A549 (cell line): Measurements from ENCODE around the gene TREML2. TPM values are rescaled to one million over a fixed set of nuclear protein-coding genes. Genes with fewer than 3 reads are reported as not detected.

Source experiments
- ATAC-seq, 2 experiments: fragments of 200-7000 bp in 1 of 2; fragments of >200 bp in 1 of 2; cut with Nextera tagmentation in 1 of 2; cut with Tn5 transposase in 1 of 2; 3 replicates each; pipeline versions ENCODE4 v1.8.0 to v1.9.1; 2018 to 2020; ENCODE audit warnings: mild to moderate bottlenecking in 1 of 2, moderate library complexity in 1 of 2
- CTCF ChIA-PET: fragments of 300-600 bp; sonication (Branson Sonifier 250); formaldehyde crosslinking; extraction: SDS; loops from one replicate; lab custom pipeline; 2021; ENCODE audit warnings: antibody characterized with exemption, inconsistent platforms; lab: Yijun Ruan, JAX
- POLR2A ChIA-PET: fragments of 350-600 bp; formaldehyde crosslinking; extraction: SDS; loops from one replicate; lab custom pipeline; 2021; ENCODE audit warnings: antibody characterized with exemption, inconsistent platforms; lab: Yijun Ruan, JAX
- DNase-seq, 2 experiments: peaks; one replicate each; pipeline versions ENCODE4 v3.0.0 to v3.0.0-alpha.2; 2011 to 2016; ENCODE audit warnings: low read depth in 1 of 2, low spot score in 1 of 2
- FAIRE-seq: peaks from 2 replicates; lab custom pipeline; 2011; peaks lifted over from hg19 to GRCh38; lab: Jason Lieb, UNC
- H3K27ac ChIP-seq, 2 experiments: fragments of >200 bp; sonication (Bioruptor Twin); formaldehyde crosslinking; 3 replicates each; pipeline ENCODE4 v1.5.1; 2016 to 2017
- H3K4me1 ChIP-seq: fragments of >200 bp; sonication (Bioruptor Twin); formaldehyde crosslinking; 3 replicates; pipeline ENCODE4 v1.6.1; 2016
- H3K4me2 ChIP-seq: fragments of >200 bp; sonication (Bioruptor Twin); formaldehyde crosslinking; 3 replicates; pipeline ENCODE4 v1.6.1; 2016
- H3K4me3 ChIP-seq: fragments of >200 bp; sonication (Bioruptor Twin); formaldehyde crosslinking; 3 replicates; pipeline ENCODE4 v1.5.1; 2016
- H3K9me3 ChIP-seq: fragments of >200 bp; sonication (Bioruptor Twin); formaldehyde crosslinking; 3 replicates; pipeline ENCODE4 v1.6.1; 2016
- ATOH8 ChIP-seq: fragments of 250-450 bp; sonication (Bioruptor Pico); IDR thresholded peaks from 2 replicates; pipeline ENCODE4 v1.5.0; 2020; ENCODE audit warnings: low read depth, mild to moderate bottlenecking, moderate library complexity
- CBX8 ChIP-seq: fragments of 200-600 bp; sonication (generic); IDR thresholded peaks from 2 replicates; pipeline ENCODE4 v1.6.1; 2016
- CEBPB ChIP-seq, 2 experiments: fragments of >200 bp in 1 of 2; sonication (Bioruptor Twin) in 1 of 2; formaldehyde crosslinking in 1 of 2; IDR thresholded peaks; 2 replicates each; pipeline ENCODE4 v1.6.1; 2012 to 2016
- CHD2 ChIP-seq: fragments of 150-350 bp; IDR thresholded peaks from 2 replicates; pipeline ENCODE4 v1.6.1; 2014; ENCODE audit warnings: low read length; ENCODE audit not compliant: partially characterized antibody
- EHMT2 ChIP-seq: fragments of 200-600 bp; sonication (generic); IDR thresholded peaks from 2 replicates; pipeline ENCODE4 v1.6.1; 2016; ENCODE audit warnings: antibody characterized with exemption, low read depth, mild to moderate bottlenecking, moderate library complexity
- EP300 ChIP-seq, 2 experiments: fragments of >200 bp; sonication (Bioruptor Twin); formaldehyde crosslinking; IDR thresholded peaks; 2 replicates in 1 of 2; 3 replicates in 1 of 2; pipeline ENCODE4 v1.6.1; 2016 to 2017
- ESRRA ChIP-seq: fragments of 150-350 bp; IDR thresholded peaks from 2 replicates; pipeline ENCODE4 v1.6.1; 2014; ENCODE audit warnings: mild to moderate bottlenecking, low read length, borderline replicate concordance
- FOXS1 ChIP-seq: fragments of 250-450 bp; sonication (Bioruptor Pico); IDR thresholded peaks from 2 replicates; pipeline ENCODE4 v1.5.0; 2020; ENCODE audit warnings: mild to moderate bottlenecking, moderate library complexity
- GATA3 ChIP-seq: IDR thresholded peaks from 2 replicates; pipeline ENCODE4 v1.6.1; 2012; ENCODE audit warnings: borderline replicate concordance
- HOXA7 ChIP-seq: fragments of 250-450 bp; sonication (Bioruptor Pico); IDR thresholded peaks from 2 replicates; pipeline ENCODE4 v1.5.0; 2020; ENCODE audit warnings: mild to moderate bottlenecking, moderate library complexity
- HOXB13 ChIP-seq: fragments of 250-450 bp; sonication (Bioruptor Pico); IDR thresholded peaks from 2 replicates; pipeline ENCODE4 v1.5.0; 2020; ENCODE audit warnings: low read depth, mild to moderate bottlenecking, moderate library complexity
- HOXB5 ChIP-seq: fragments of 250-450 bp; sonication (Bioruptor Pico); IDR thresholded peaks from 2 replicates; pipeline ENCODE4 v1.5.0; 2020; ENCODE audit warnings: mild to moderate bottlenecking, moderate library complexity
- NPAS2 ChIP-seq: fragments of 250-450 bp; sonication (Bioruptor Pico); IDR thresholded peaks from 2 replicates; pipeline ENCODE4 v1.8.0; 2022; ENCODE audit warnings: mild to moderate bottlenecking, moderate library complexity, borderline replicate concordance
- PBX3 ChIP-seq: IDR thresholded peaks from 2 replicates; pipeline ENCODE4 v1.6.1; 2012
- RAD21 ChIP-seq, 2 experiments: fragments of >200 bp in 1 of 2; sonication (Bioruptor Twin) in 1 of 2; formaldehyde crosslinking in 1 of 2; IDR thresholded peaks in 1 of 2; conservative IDR thresholded peaks in 1 of 2; 2 replicates in 1 of 2; 3 replicates in 1 of 2; pipeline ENCODE4 v1.6.1; 2012 to 2018; ENCODE audit warnings: inconsistent platforms in 1 of 2
- RCOR1 ChIP-seq: fragments of 150-350 bp; IDR thresholded peaks from 2 replicates; pipeline ENCODE4 v1.6.1; 2014; ENCODE audit warnings: antibody characterized with exemption, low read length, low read depth
- REST ChIP-seq: fragments of 200-600 bp; sonication (generic); IDR thresholded peaks from 2 replicates; pipeline ENCODE4 v1.6.1; 2016; ENCODE audit warnings: antibody characterized with exemption, mild to moderate bottlenecking, moderate library complexity
- ZC3H11A ChIP-seq: fragments of 450-650 bp; IDR thresholded peaks from 2 replicates; pipeline ENCODE4 v1.6.1; 2014; ENCODE audit warnings: antibody characterized with exemption, mild to moderate bottlenecking
- ZFP36 ChIP-seq: fragments of 450-650 bp; IDR thresholded peaks from 2 replicates; pipeline ENCODE4 v1.6.1; 2014; ENCODE audit warnings: borderline replicate concordance; ENCODE audit not compliant: partially characterized antibody
- ZNF302 ChIP-seq: fragments of 250-450 bp; sonication (Bioruptor Pico); IDR thresholded peaks from 2 replicates; pipeline ENCODE4 v1.9.0; 2021; ENCODE audit warnings: inconsistent platforms, mild to moderate bottlenecking, moderate library complexity
- WGBS: methylation state at CpG from one replicate; pipeline ENCODE4 v1.1.6; 2017; ENCODE audit errors: missing lambda C conversion rate; 5-methylcytosine and 5-hydroxymethylcytosine counted together
- polyA plus RNA-seq, 4 experiments: library from polyadenylated mRNA; depleted of rRNA in 3 of 4; stranded (reverse); fragments of >200 nt; fragmentation: RNase III in 1 of 4; extraction: RNeasy Plus Mini Kit Qiagen cat#74134 plus additional on column Dnase treatment in 1 of 4; gene quantifications; 2 replicates in 3 of 4; 3 replicates in 1 of 4; pipeline ENCODE4 v1.2.3, GENCODE V29; 2011 to 2017

TREML2 gene
- polyA plus RNA-seq, 2 of the 4 experiments (the other 2 are of a cell fraction) = not detected

GRCh38 chr6:41162687-41163418, 38.1 kb downstream of the TREML2 start, which contains the start of gene TREM2:
Gene TREM2, minus strand, starts transcription at chr6:41163116. Its CDS starts 34 bp downstream, at chr6:41163082.
- H3K27ac ChIP-seq = no peak within 1 kb of the TSS
- ATAC-seq (no peak), DNase-seq (no peak), FAIRE-seq (no peak)
- ChIA-PET CTCF (no interaction called here), POLR2A (no interaction called here)
- H3K9me3 ChIP-seq = no peaks in the 10 kb centered on the region
- H3K4me2 ChIP-seq = no peak within 1 kb of the TSS
- H3K4me1 ChIP-seq = no peaks in the 10 kb centered on the region
- no peak for TF ChIP-seq ZNF302 (CRISPR knock-in tag)
- no peak for TF ChIP-seq FOXS1 (CRISPR knock-in tag)
- no peak for TF ChIP-seq EHMT2
- TF ChIP-seq CHD2 = no peak
- no peak for TF ChIP-seq ATOH8 (CRISPR knock-in tag)
- TF ChIP-seq HOXB13 (CRISPR knock-in tag) = no peak
- no peak for TF ChIP-seq EP300 (IDR thresholded peaks at IDR 0.05)
- TF ChIP-seq ESRRA = no peak
- TF ChIP-seq PBX3 = no peak
- TF ChIP-seq CEBPB (IDR thresholded peaks at IDR 0.05) = no peak
- WGBS = 59% methylated on average over 5 of the region's 10 CpGs
- no peak within 1 kb of the TSS for H3K4me3 ChIP-seq

- Histone ChIP-seq H3K27ac (no peak overlapping the region), H3K9me3 (no peaks in the 10 kb centered on the region), H3K4me1 (no peaks in the 10 kb centered on the region), H3K4me2 (no peak overlapping the region), H3K4me3 (no peak overlapping the region)
- TF ChIP-seq HOXA7 (CRISPR knock-in tag) = no peak
- ATAC-seq (no peak), DNase-seq (no peak), FAIRE-seq (no peak)
- CTCF ChIA-PET = no interaction called here
- WGBS = 42% methylated on average over 13 of the region's 13 CpGs
- POLR2A ChIA-PET = no interaction called here
Observed at GRCh38 chr6:41161851-41162552, 38.9 kb downstream of the TREML2 start.

GRCh38 chr6:41161380-41161779, 39.6 kb downstream of the TREML2 start:
- ChIA-PET CTCF (no interaction called here), POLR2A (no interaction called here)
- 36% methylated on average over 3 of the region's 10 CpGs for WGBS
- no peak overlapping the region for H3K27ac ChIP-seq
- H3K9me3 ChIP-seq = no peaks in the 10 kb centered on the region
- H3K4me3 ChIP-seq = no peak overlapping the region
- TF ChIP-seq RCOR1 (no peak), GATA3 (no peak), HOXB5 (CRISPR knock-in tag) (no peak), ZFP36 (no peak), CBX8 (no peak), FOXS1 (CRISPR knock-in tag) (no peak), RAD21 (conservative IDR thresholded peaks at IDR 0.05 in 1 of 2, IDR thresholded peaks at IDR 0.05 in 1 of 2) (no peak), ATOH8 (CRISPR knock-in tag) (no peak), ZC3H11A (no peak), HOXB13 (CRISPR knock-in tag) (no peak), REST (no peak), NPAS2 (CRISPR knock-in tag) (no peak)
- FAIRE-seq = no peak
- no peak overlapping the region for H3K4me2 ChIP-seq
- DNase-seq = no peak
- no peaks in the 10 kb centered on the region for H3K4me1 ChIP-seq
- ATAC-seq = no peak
